ACC112 (cell line): ENCODE results near the gene OSBPL5.
"Not testable (repeated sequence)": the region's sequence is repeated elsewhere in the genome, so short reads cannot be mapped to it uniquely, and the experiment has no call there.

Source experiments
- H2AFZ ChIP-seq: fragments of 200-600 bp; sonication (generic); one replicate; pipeline ENCODE4 v1.6.0; 2017; ENCODE audit warnings: antibody characterized with exemption, low read length; ENCODE audit not compliant: unreplicated experiment
- H3K27ac ChIP-seq: fragments of 200-600 bp; sonication (generic); 2 replicates; pipeline ENCODE4 v1.5.1; 2014; ENCODE audit warnings: low read depth, mild to moderate bottlenecking, antibody characterized with exemption, low read length, moderate library complexity
- H3K27me3 ChIP-seq: fragments of 200-600 bp; sonication (generic); 2 replicates; pipeline ENCODE4 v1.6.1; 2014; ENCODE audit warnings: mild to moderate bottlenecking, antibody characterized with exemption, low read length, moderate library complexity, mixed read lengths; ENCODE audit not compliant: insufficient read depth
- H3K36me3 ChIP-seq: fragments of 200-600 bp; sonication (generic); 2 replicates; pipeline ENCODE4 v1.6.1; 2016; ENCODE audit warnings: mild to moderate bottlenecking, antibody characterized with exemption, low read length, moderate library complexity, mixed read lengths; ENCODE audit not compliant: insufficient read depth
- H3K4me1 ChIP-seq: fragments of 200-600 bp; sonication (generic); one replicate; pipeline ENCODE4 v1.6.1; 2016; ENCODE audit warnings: low read length, mixed read lengths; ENCODE audit not compliant: insufficient read depth, unreplicated experiment, control insufficient read depth
- H3K4me3 ChIP-seq: fragments of 200-600 bp; sonication (generic); 2 replicates; pipeline ENCODE4 v1.5.1; 2014; ENCODE audit warnings: mild to moderate bottlenecking, low read depth, low read length
- H3K79me2 ChIP-seq: fragments of 200-600 bp; sonication (generic); one replicate; pipeline ENCODE4 v1.6.0; 2016; ENCODE audit warnings: low read length; ENCODE audit not compliant: control insufficient read depth, unreplicated experiment, insufficient read depth

The OSBPL5 gene

GRCh38 chr11:3123761-3124733 is 41.1 kb downstream of the OSBPL5 start:
- Histone ChIP-seq H3K36me3 (peaks cover 22% of the 10 kb centered on the region; the same call in 1 of the 2 replicates), H3K4me1 (peaks cover 18% of the 10 kb centered on the region), H3K27ac (peak overlapping the region; percentile 79)

GRCh38 chr11:3123305-3123704 is 41.8 kb downstream of the OSBPL5 start:
- H3K36me3 ChIP-seq: peaks cover 22% of the 10 kb centered on the region; the same call in 1 of the 2 replicates
- H2AFZ ChIP-seq: no peak overlapping the region
- H3K27me3 ChIP-seq: no peaks in the 10 kb centered on the region
- H3K4me1 ChIP-seq: peaks cover 18% of the 10 kb centered on the region
- peak overlapping the region; percentile 79 for H3K27ac ChIP-seq
- H3K4me3 ChIP-seq: no peak overlapping the region
- H3K79me2 ChIP-seq: no peaks in the 10 kb centered on the region

More at GRCh38 chr11:3123761-3124733, 41.1 kb downstream of the OSBPL5 start:
- no peak overlapping the region for H3K4me3 ChIP-seq
- no peaks in the 10 kb centered on the region for H3K79me2 ChIP-seq
- H2AFZ ChIP-seq: no peak overlapping the region
- H3K27me3 ChIP-seq: no peaks in the 10 kb centered on the region

- H3K27ac ChIP-seq: no peak overlapping the region
- no peak overlapping the region for H2AFZ ChIP-seq
- no peak overlapping the region for H3K4me3 ChIP-seq
- peaks cover 27% of the 10 kb centered on the region for H3K36me3 ChIP-seq
- no peaks in the 10 kb centered on the region for H3K79me2 ChIP-seq
- no peaks in the 10 kb centered on the region for H3K27me3 ChIP-seq
- peaks cover 18% of the 10 kb centered on the region for H3K4me1 ChIP-seq
These were observed 42.3 kb downstream of the OSBPL5 start for GRCh38 chr11:3122775-3123201.

- peaks cover 18% of the 10 kb centered on the region for H3K4me1 ChIP-seq
- H3K27ac ChIP-seq: no peak overlapping the region
- H2AFZ ChIP-seq: no peak overlapping the region
- no peak overlapping the region for H3K4me3 ChIP-seq
- no peaks in the 10 kb centered on the region for H3K27me3 ChIP-seq
- H3K79me2 ChIP-seq: no peaks in the 10 kb centered on the region
- H3K36me3 ChIP-seq: peaks cover 33% of the 10 kb centered on the region
These were observed 43.0 kb downstream of the OSBPL5 start for GRCh38 chr11:3121931-3122774.

GRCh38 chr11:3121416-3121815 is 43.7 kb downstream of the OSBPL5 start:
- Histone ChIP-seq H2AFZ (no peak overlapping the region), H3K27me3 (no peaks in the 10 kb centered on the region), H3K4me3 (no peak overlapping the region), H3K79me2 (no peaks in the 10 kb centered on the region), H3K27ac (no peak overlapping the region), H3K4me1 (peaks cover 18% of the 10 kb centered on the region), H3K36me3 (peaks cover 38% of the 10 kb centered on the region)

- H2AFZ ChIP-seq: no peak overlapping the region
These were observed 44.9 kb downstream of the OSBPL5 start for GRCh38 chr11:3120071-3120792.

GRCh38 chr11:3119141-3119821 is 45.8 kb downstream of the OSBPL5 start:
- Histone ChIP-seq H2AFZ (no peak overlapping the region), H3K27me3 (no peaks in the 10 kb centered on the region), H3K36me3 (peaks cover 49% of the 10 kb centered on the region), H3K79me2 (no peaks in the 10 kb centered on the region), H3K27ac (no peak overlapping the region), H3K4me3 (no peak overlapping the region), H3K4me1 (peaks cover 12% of the 10 kb centered on the region)

More at GRCh38 chr11:3120071-3120792, 44.9 kb downstream of the OSBPL5 start:
- no peak overlapping the region for H3K27ac ChIP-seq
- H3K27me3 ChIP-seq: no peaks in the 10 kb centered on the region
- peaks cover 45% of the 10 kb centered on the region for H3K36me3 ChIP-seq
- H3K79me2 ChIP-seq: no peaks in the 10 kb centered on the region
- H3K4me1 ChIP-seq: peaks cover 18% of the 10 kb centered on the region
- no peak overlapping the region for H3K4me3 ChIP-seq

- no peaks in the 10 kb centered on the region for H3K79me2 ChIP-seq
- peak overlapping the region; percentile 74 for H3K27ac ChIP-seq
- H3K4me1 ChIP-seq: peaks cover 5% of the 10 kb centered on the region
- no peaks in the 10 kb centered on the region for H3K27me3 ChIP-seq
- no peak overlapping the region for H2AFZ ChIP-seq
- H3K36me3 ChIP-seq: peaks cover 52% of the 10 kb centered on the region
- no peak overlapping the region for H3K4me3 ChIP-seq
These were observed 49.8 kb downstream of the OSBPL5 start for GRCh38 chr11:3115321-3115720.

- not testable (repeated sequence) for H2AFZ ChIP-seq, H3K4me1 ChIP-seq
These were observed 51.4 kb downstream of the OSBPL5 start for GRCh38 chr11:3113661-3114060.

More at GRCh38 chr11:3113661-3114060, 51.4 kb downstream of the OSBPL5 start:
- not testable (repeated sequence) for H3K79me2 ChIP-seq, H3K4me3 ChIP-seq, H3K27me3 ChIP-seq, H3K27ac ChIP-seq
- peaks cover 39% of the 10 kb centered on the region for H3K36me3 ChIP-seq
